ENCODE data around the gene FAM124B.
A peak's percentile ranks its signal among the peaks of the same experiment; 100 is the strongest.
"Not testable (repeated sequence)": the region's sequence is repeated elsewhere in the genome, so short reads cannot be mapped to it uniquely, and the experiment has no call there.

FAM124B gene

DNA sequence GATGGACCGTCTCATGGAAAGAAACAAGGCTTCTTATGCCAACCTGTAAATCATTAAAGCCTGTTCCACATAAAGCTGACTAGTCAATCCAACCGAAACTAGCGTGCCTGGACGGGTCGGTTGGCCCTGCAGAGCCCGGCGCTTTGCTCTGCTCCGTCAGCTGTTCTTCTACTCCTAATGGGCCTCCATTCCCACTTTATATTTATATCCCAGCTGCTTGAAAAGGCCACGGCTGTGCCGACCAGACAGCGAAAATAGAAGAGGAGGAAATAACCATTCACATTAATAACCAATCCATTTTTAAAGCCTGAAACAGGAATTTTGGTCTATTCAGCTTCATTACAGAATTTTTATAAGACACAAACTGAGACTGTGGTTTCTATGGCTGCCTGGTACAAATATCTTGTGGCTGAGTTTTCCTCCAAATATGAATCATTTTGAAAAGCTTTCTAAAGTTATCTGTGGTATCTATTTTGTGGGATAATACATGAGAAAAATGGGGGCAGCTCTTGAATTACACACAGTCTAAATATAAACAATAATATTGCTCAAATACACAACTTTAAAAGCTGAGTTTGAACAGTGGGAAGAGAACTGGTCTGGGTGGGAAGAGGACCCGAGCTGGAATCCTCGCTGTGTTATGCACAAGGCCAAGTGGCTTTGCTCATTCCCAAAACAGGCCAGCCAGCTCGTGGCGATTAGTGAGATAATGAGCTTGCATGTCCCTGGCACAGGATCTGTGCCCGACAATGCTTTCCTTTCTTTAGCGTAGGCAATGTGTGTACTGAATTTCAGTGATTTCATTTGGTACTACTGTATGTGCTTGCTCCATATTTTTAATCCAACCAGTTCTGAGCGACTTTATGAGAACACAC is 10.5 kb upstream of the FAM124B start:
- no peak for DNase-seq

DNA sequence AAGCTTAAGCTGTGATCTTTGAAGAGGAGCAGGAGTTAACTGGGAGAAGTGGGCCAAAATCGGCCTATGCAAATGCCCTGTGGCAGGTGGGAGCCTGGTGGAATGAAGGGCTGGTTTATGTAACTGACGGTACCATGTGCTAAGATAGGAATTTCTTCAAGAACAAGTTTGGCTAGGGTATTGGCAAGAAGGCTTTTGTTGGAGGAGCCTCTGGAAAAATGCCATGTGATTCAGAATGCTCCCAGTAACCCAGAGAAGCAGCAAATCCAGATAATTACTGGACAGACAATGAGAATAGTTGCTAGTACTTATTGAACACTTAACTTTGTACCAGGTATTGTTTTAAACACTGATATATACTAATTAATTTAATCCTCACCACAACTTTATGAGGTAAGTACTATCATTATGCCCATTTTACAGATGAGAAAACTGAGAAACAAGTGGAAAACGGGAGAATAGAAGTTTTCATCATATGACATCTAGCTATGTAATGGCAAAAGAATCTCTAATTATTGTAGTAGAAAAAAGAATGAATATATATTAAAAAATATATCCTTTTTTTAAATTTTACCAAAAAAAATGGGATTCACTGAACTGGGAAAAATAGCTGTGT is 9.1 kb upstream of the FAM124B start:
- DNase-seq: no peak

DNA sequence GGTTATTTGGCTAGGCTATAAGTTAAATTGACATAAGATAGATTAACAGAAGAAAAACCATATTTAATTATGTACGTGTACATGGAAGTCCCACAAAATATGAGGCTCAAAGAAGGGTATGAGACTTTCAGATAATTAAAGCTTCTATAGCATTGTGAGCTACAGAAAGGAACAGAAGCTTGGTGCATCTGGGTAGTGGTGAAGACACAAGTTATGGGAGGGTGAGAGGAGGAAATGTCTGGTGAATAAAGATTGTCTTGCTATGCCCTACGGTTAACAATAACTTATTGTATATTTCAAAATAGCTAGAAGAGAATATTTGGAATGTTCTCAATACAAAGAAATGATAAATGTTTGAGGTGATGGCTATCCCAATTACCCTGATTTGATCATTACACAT is 6.8 kb upstream of the FAM124B start:
- no peak for DNase-seq

- no peak for DNase-seq
Observed at GRCh38 chr2:224407241-224407701, 5.4 kb upstream of the FAM124B start.

DNA sequence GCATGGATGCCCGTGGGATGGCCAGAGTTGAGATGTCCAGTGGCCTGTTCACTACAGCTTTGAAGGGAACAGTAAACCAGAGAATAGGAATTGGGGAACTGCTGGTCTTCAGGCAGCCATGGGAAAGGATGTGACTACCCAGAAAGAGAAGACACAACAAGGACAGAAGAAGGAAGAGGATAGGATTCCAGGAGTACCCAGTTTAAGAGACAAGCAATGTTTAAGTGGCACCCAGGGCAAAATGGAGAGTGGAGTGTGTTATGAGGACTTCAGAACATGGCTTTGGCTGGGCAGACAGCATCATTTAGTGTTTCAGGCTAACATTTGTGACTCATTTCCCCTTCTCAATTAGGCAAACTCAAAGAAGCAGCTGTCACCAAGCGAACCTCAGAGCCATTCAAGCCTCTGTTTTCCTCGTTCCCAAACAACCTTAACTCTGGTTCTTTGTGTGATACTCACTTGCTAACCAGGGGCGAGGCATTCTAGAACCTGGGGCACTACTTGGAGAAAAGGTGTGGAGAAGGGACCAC is 4.0 kb upstream of the FAM124B start:
- DNase-seq: no peak

GRCh38 chr2:224405412-224405811 is 3.5 kb upstream of the FAM124B start:
- DNase-seq: no peak

- DNase-seq: no peak
Observed at GRCh38 chr2:224404796-224405195, 2.9 kb upstream of the FAM124B start.

- no peak for DNase-seq
Observed at GRCh38 chr2:224403657-224404056, 1.8 kb upstream of the FAM124B start.

GRCh38 chr2:224400886-224401632 is 848 bp downstream of the FAM124B start:
- DNase-seq: peak in 1 of 6 experiments; percentile 22

DNA sequence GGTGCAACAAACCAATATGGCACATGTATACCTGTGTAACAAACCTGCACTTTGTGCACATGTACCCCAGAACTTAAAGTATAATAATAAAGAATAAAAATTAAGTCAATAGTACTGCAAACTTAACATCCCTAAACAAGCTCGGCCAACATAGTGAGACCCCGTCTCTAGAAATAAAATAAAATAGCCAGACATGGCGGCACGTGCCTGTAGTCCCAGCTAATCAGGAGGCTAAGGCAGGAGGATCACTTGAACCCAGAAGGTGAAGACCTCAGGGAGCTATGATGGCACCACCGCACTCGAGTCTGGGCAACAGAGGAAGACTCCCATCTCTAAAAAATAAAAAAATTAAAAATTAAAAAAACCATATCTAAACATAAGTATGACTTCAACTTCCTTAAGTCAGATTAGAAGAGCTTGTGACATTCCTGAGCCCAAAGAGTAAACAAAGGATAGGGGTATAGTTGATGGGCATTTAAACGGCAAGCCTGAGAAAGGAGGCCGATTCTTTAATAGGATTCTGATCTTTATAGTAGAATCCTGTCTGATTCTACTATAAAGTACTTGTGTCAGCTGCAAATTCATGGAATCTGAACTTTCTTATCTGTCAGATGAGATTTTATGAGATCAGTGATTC is 1.6 kb downstream of the FAM124B start:
- DNase-seq: no peak

DNA sequence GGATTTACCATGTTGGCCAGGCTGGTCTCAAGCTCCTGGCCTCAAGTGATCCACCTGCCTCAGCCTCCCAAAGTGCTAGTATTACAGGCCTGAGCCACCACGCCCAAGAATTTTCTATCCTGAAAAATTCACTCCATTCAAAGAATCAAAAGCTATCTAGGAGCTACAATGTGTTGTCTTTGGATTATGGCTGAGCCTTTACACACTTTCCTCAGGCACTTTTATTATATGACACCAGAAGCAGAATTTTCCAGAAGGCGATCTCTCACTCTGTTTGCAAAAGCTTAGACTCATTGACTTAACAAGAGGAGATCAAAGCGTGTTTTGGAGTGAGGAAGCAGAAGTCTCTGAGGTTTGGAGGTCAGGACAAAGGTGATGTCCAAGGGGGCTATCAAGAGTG is 3.6 kb downstream of the FAM124B start:
- DNase-seq: no peak

DNA sequence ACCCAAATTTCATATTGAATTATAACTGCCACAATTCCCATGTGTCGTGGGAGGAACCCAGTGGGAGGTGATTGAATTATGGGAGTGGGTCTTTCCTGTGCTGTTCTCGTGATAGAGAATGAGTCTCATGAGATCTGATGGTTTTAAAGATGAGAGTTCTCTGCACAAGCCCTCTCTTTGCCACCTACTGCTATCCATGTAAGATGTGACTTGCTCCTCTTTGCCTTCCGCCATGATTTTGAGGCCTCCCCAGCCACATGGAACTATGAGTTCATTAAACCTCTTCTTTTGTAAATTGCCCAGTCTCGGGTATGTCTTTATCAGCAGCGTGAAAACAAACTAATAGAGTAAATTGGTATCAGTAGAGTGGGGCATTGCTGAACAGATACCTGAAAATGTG is 4.8 kb downstream of the FAM124B start:
- DNase-seq: not testable (repeated sequence)

GRCh38 chr2:224395620-224396390 is 6.1 kb downstream of the FAM124B start:
- no peak for DNase-seq

DNA sequence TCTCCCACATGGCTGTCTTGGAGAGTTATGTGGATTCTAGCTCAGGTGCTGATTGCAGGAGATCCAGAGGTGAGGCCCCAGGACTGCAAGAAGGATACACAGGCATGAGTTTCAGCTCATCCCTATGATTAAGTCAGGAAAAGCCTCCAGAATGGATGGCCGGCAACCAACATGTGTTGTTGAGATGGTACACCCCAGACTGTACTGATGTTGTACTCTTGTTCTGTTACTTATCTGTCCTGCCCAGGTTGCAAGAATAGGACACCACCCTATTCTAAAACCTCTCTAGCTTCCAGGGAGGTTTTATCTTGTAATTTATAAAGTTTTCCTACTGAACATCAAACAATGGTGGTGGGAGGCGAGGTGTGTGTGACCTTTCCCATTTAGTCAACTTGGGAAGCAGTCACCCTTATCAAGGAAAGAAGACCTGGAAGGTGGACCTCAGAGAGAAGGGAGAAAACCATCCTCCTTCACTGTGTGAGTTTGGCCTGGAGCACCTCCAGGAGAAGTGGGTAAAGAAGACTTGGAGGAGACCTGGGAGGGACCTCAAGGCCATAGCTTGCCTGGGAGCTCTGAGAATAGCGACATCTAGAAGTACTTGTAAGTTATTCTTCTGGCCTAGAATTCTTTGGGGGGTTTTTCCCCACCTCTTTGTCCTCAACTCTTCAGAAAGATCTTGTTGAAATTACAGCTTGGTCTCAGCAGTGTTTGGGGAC is 8.6 kb downstream of the FAM124B start:
- no peak for DNase-seq

- DNase-seq: no peak
Observed at GRCh38 chr2:224392545-224392944, 9.4 kb downstream of the FAM124B start.

DNA sequence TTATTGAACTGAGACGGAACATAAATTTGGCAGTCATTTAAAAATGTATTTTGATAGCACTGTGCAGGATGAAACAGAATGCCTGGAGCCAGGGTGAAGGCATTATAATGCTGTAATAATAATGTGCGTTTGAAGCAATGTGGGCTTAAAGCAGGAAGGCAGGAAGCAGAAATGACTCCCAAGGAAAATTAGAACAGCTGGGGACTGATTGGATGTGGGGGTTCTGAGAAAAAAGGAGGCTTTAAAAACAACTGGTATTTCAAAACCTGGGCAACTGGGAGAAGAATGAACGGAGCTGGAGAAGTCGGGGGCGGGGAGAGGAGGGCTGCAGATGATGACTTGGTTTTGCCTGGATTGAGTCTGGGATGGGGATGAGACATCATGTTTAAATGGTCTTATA is 12.6 kb downstream of the FAM124B start:
- DNase-seq: no peak

DNA sequence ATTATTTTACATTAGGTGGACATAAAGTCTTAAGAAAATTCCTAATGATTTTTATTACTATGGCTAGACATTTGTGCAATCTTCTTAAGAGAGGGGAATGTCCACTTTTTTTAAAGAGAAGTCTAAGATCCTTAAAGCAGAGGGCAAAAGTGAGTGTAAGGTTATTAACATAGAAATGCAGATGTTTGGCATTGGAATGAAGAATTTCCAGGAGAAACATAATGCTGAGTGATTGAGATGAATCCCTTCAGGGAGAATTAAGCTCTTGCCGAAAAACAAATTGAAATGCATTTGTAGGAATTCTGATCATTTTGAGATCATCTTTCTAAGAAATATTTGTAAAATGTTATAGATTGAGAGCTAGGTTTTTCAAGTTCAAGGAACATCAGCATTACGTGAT is 15.0 kb downstream of the FAM124B start:
- no peak for DNase-seq

DNA sequence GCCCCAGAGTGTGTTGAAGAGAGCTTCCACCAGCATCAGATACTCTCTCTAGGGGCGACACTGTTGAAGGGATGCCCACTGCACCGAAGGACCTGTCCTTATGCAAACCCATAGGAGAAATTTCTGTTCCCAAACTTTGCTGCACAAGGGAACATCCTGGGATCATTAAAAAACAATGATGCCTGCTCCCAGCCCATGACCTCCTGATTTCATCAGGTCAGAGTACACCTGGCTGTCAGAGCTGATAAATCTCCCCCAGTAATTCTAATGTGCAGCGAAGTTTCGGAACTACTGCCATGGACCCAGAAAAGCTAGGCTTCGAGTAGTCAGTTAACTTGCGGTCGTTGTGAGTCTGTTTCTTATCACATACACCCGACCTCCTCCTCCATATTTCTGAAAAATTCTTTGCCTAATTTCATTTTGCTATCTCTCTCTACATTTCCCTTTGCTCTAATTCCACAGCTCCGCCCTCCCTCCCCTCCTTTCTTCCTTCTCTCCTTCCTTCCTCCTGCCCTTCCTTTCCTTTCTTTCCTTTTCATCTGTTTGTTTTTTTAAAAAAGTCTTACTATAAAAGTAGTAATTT is 18.8 kb downstream of the FAM124B start:
- DNase-seq: no peak

DNA sequence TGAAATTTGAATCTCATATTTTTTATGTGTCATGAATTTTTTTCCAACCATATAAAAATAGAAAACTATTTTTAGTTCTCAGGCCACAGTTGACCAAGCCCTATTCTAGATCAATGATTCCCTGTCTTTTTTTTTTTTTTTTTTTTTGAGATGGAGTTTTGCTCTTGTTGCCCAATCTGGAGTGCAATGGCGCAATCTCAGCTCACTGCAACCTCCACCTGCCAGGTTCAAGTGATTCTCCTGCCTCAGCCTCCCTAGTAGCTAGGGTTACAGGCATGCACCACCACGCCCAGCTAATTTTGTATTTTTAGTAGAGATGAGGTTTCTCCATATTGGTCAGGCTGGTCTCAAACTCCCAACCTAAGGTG is 19.6 kb downstream of the FAM124B start:
- DNase-seq: not testable (repeated sequence)

DNA sequence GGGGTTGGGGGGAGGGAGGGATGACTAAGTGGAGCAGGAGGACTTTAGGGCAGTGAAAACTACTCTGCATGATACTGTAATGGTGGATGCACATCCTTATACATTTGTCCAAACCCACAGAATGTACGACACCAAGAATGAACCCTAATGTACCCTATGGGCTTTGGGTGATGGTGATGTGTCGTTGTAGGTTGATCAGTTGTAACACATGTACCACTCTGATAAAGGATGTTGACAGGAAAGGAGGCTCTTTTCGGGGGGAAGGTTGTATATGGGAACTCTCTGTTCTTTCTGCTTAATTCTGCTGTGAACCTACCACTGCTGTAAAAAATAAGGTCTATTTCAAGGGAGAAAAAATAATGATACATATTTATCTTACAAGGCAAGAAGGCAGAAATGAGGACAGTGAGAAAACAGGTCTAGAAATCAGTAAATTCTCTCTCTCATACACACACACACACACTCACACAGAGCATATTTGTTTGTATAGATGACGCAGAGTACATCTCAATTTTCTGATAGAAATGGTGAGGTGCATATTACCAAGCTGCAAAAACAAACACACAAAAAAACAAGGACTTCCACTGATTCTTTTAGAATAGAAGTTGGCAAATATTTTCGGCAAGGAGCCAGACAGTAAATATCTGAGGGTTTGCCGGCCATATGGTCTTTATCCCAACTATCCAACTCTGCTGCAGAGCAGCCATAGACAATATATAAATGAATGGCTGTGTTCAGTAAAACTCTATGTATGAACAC is 20.2 kb downstream of the FAM124B start:
- no peak for DNase-seq

Measured in stimulated activated naive CD4-positive, alpha-beta T cell (primary cell).